ENCODE measurements around the gene LRRC42.
A peak's percentile ranks its signal among the peaks of the same experiment; 100 is the strongest.

LRRC42 gene

DNA sequence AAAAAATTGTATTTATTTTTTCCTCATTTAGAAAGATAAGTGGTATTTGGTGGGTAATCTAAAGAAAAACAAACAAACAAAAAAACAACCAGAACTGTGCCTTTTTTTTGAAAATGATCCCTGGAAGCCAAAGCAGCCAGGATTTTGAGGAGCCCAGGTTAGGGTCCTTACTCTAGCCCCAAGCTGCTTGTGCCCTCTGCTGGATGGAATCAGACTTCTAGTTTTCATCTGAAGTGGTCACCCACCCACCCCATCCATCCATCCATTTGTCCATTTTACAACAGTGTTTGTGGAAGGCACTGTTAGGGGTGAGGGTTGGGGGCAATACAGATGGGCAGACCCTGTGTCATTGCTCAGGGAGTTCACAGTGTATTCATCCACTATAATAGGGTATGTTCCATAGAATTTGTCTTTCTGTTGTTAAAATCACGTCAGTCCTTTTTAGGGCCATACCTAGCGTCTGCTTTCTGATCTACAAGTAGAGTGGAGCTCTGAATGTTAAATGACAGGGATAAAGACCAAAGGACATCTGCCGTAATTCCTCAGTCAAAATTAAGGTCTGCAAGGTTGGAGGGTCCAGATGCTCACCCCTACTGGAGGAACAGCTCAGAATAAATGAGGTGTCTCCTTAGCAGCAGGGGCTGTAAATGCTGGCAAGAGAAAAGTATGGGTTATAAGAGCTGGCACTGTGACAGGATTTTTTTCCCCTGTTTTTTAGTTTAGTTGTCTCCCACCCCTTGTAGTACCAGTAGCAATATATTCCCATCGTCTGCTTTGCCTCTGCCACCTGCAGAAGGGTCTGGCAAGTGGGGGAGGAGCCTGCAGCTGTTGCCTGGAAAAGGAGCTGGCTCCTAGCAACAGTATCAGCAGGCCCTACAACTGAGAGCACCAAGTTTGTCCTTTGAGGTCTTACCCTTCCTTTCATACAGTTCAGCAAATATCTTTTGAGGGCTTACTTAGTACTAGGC, 3.2 kb downstream of the LRRC42 start:
- DNase-seq (ENCODE audit: low read depth, low spot score): no peak
- peak; percentile 61 for TF ChIP-seq CTCF (IDR thresholded peaks at IDR 0.05; ENCODE audit: insufficient read depth, low read length, missing control alignments)
- no peak overlapping the region for H3K4me3 ChIP-seq (ENCODE audit: low read depth, low read length)
- CTCF ChIA-PET: interaction anchor here (0.6 to 8.8 kb wide), 21 partner anchors 10 to 863 kb away, joined by 3 to 115 read pairs (median 5); no protein-coding TSS in a partner anchor
- POLR2A ChIA-PET: no interaction called here

GRCh38 chr1:53951697-53952096, 5.5 kb downstream of the LRRC42 start:
- ChIA-PET CTCF (interaction anchor here (1.8 to 8.8 kb wide), 3 partner anchors 8 to 90 kb away, joined by 10 to 115 read pairs (median 83); no protein-coding TSS in a partner anchor), POLR2A (no interaction called here)
- DNase-seq (ENCODE audit: low read depth, low spot score): no peak
- TF ChIP-seq CTCF (IDR thresholded peaks at IDR 0.05; ENCODE audit: insufficient read depth, low read length, missing control alignments): no peak
- no peak overlapping the region for H3K4me3 ChIP-seq (ENCODE audit: low read depth, low read length)

DNA sequence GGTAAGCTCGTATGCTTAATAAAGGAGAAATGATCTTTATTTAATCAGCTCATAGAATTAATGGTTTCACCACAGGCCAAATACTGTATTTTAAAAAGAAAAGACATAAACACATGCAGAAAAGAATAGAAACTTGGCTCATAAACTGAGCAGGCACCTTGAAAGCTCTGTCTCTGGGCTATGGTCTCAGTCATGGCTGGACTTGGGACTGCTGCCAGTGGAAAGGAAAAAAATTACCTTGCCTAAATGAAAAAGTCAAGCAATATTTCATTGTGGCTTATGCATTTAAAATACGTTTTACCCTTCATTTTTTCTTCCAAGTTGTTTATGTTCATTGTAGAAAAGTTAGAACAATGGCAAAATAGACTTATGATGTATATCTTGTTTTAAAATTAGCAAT, 8.0 kb downstream of the LRRC42 start:
- no peak for DNase-seq (ENCODE audit: low read depth, low spot score)
- no peak for TF ChIP-seq CTCF (IDR thresholded peaks at IDR 0.05; ENCODE audit: insufficient read depth, low read length, missing control alignments)
- CTCF ChIA-PET: interaction anchor here (0.9 to 1.8 kb wide), 6 partner anchors 9 to 94 kb away, joined by 3 to 11 read pairs (median 5); partner anchors contain the start of gene IFT25
- POLR2A ChIA-PET: no interaction called here
- no peak overlapping the region for H3K4me3 ChIP-seq (ENCODE audit: low read depth, low read length)

- no peak for DNase-seq (ENCODE audit: low read depth, low spot score)
- ChIA-PET CTCF (interaction anchor here (1.0 to 2.0 kb wide), 7 partner anchors 9 to 96 kb away, joined by 3 to 11 read pairs (median 4); partner anchors contain the start of genes IFT25 and LRRC42), POLR2A (interaction anchor here (1.0 kb wide), 1 partner anchor 11 kb away, joined by 4 read pairs; the partner anchor contains the start of gene IFT25)
- no peak overlapping the region for H3K4me3 ChIP-seq (ENCODE audit: low read depth, low read length)
- TF ChIP-seq CTCF (IDR thresholded peaks at IDR 0.05; ENCODE audit: insufficient read depth, low read length, missing control alignments): no peak
Observed at GRCh38 chr1:53956308-53957168, 10.4 kb downstream of the LRRC42 start.

- ChIA-PET CTCF (interaction anchor here (1.1 to 5.2 kb wide), 10 partner anchors 9 to 98 kb away, joined by 3 to 102 read pairs (median 10); partner anchors contain the start of genes IFT25 and LRRC42), POLR2A (no interaction called here)
- H3K4me3 ChIP-seq (ENCODE audit: low read depth, low read length): no peak overlapping the region
- no peak for DNase-seq (ENCODE audit: low read depth, low spot score)
- TF ChIP-seq CTCF (IDR thresholded peaks at IDR 0.05; ENCODE audit: insufficient read depth, low read length, missing control alignments): no peak
Observed at GRCh38 chr1:53957194-53957818, 11.2 kb downstream of the LRRC42 start.
